ENCODE results near the gene SCFD1. TPM values are rescaled to one million over a fixed set of nuclear protein-coding genes. Genes with fewer than 3 reads are reported as not detected.
"Not testable (repeated sequence)": the region's sequence is repeated elsewhere in the genome, so short reads cannot be mapped to it uniquely, and the experiment has no call there.

The SCFD1 gene
- total RNA-seq, 2 experiments from 2014 or later = 52.6 to 56.5 TPM

- Mint-ChIP-seq H3K27ac (no peak overlapping the region), H3K9me3 (peaks cover 12% of the 10 kb centered on the region), H3K36me3 (peaks cover 41% of the 10 kb centered on the region), H3K27me3 (no peaks in the 10 kb centered on the region), H3K4me1 (ENCODE audit: low read depth) (peaks cover 12% of the 10 kb centered on the region), H3K4me3 (no peak overlapping the region)
- ChIA-PET CTCF (no interaction called here), POLR2A (no interaction called here)
- intact Hi-C loops (cut with micrococcal nuclease) = no loop called here
- no peak for DNase-seq
Measured at GRCh38 chr14:30588873-30589272, 33.2 kb upstream of the SCFD1 start.

- no peak for DNase-seq
- Mint-ChIP-seq H3K9me3 (no peaks in the 10 kb centered on the region), H3K4me3 (no peak overlapping the region), H3K36me3 (peaks cover 22% of the 10 kb centered on the region), H3K27me3 (no peaks in the 10 kb centered on the region), H3K27ac (no peak overlapping the region), H3K4me1 (ENCODE audit: low read depth) (no peaks in the 10 kb centered on the region)
- POLR2A ChIA-PET = interaction anchor here (0.8 kb wide), 1 partner anchor 25 kb away, joined by 3 read pairs; the partner anchor contains the start of gene SCFD1
- CTCF ChIA-PET = no interaction called here
- intact Hi-C loops (cut with micrococcal nuclease) = no loop called here
Measured at GRCh38 chr14:30596935-30597334, 25.2 kb upstream of the SCFD1 start.

GRCh38 chr14:30597504-30597903 lies 24.6 kb upstream of the SCFD1 start:
- Mint-ChIP-seq H3K4me1 (ENCODE audit: low read depth) (no peaks in the 10 kb centered on the region), H3K27me3 (no peaks in the 10 kb centered on the region), H3K36me3 (peaks cover 22% of the 10 kb centered on the region), H3K9me3 (no peaks in the 10 kb centered on the region), H3K4me3 (no peak overlapping the region), H3K27ac (no peak overlapping the region)
- intact Hi-C loops (cut with micrococcal nuclease) = no loop called here
- ChIA-PET CTCF (no interaction called here), POLR2A (interaction anchor here (0.8 kb wide), 1 partner anchor 25 kb away, joined by 3 read pairs; the partner anchor contains the start of gene SCFD1)
- DNase-seq = no peak

GRCh38 chr14:30600922-30601918 lies 20.9 kb upstream of the SCFD1 start:
- Mint-ChIP-seq H3K4me1 (ENCODE audit: low read depth) (no peaks in the 10 kb centered on the region), H3K36me3 (peaks cover 35% of the 10 kb centered on the region), H3K27ac (no peak overlapping the region), H3K9me3 (no peaks in the 10 kb centered on the region), H3K27me3 (no peaks in the 10 kb centered on the region), H3K4me3 (no peak overlapping the region)
- ChIA-PET CTCF (no interaction called here), POLR2A (no interaction called here)
- no peak for DNase-seq
- intact Hi-C loops (cut with micrococcal nuclease) = no loop called here

GRCh38 chr14:30603402-30603801 lies 18.7 kb upstream of the SCFD1 start:
- no peak overlapping the region for H3K27ac Mint-ChIP-seq
- no peaks in the 10 kb centered on the region for H3K9me3 Mint-ChIP-seq
- H3K27me3 Mint-ChIP-seq = no peaks in the 10 kb centered on the region
- no peaks in the 10 kb centered on the region for H3K4me1 Mint-ChIP-seq (ENCODE audit: low read depth)
- POLR2A ChIA-PET = no interaction called here
- CTCF ChIA-PET = no interaction called here
- peaks cover 34% of the 10 kb centered on the region for H3K36me3 Mint-ChIP-seq
- no peak for DNase-seq
- intact Hi-C loops (cut with micrococcal nuclease) = no loop called here
- no peak overlapping the region for H3K4me3 Mint-ChIP-seq

GRCh38 chr14:30604696-30605095 lies 17.4 kb upstream of the SCFD1 start:
- CTCF ChIA-PET = interaction anchor here (0.6 kb wide), 1 partner anchor 332 kb away, joined by 3 read pairs; no protein-coding TSS in a partner anchor
- DNase-seq; H3K27me3 Mint-ChIP-seq; POLR2A ChIA-PET; intact Hi-C loops (cut with micrococcal nuclease); H3K27ac Mint-ChIP-seq; H3K4me1 Mint-ChIP-seq (ENCODE audit: low read depth); H3K9me3 Mint-ChIP-seq; H3K4me3 Mint-ChIP-seq: not testable (repeated sequence)
- peaks cover 32% of the 10 kb centered on the region for H3K36me3 Mint-ChIP-seq

GRCh38 chr14:30607156-30607780 lies 14.9 kb upstream of the SCFD1 start:
- Mint-ChIP-seq H3K9me3 (no peaks in the 10 kb centered on the region), H3K27me3 (no peaks in the 10 kb centered on the region), H3K4me3 (no peak overlapping the region), H3K36me3 (peaks cover 30% of the 10 kb centered on the region), H3K4me1 (ENCODE audit: low read depth) (no peaks in the 10 kb centered on the region), H3K27ac (no peak overlapping the region)
- ChIA-PET CTCF (no interaction called here), POLR2A (no interaction called here)
- intact Hi-C loops (cut with micrococcal nuclease) = no loop called here
- DNase-seq = no peak

GRCh38 chr14:30608533-30609006 lies 13.5 kb upstream of the SCFD1 start:
- Mint-ChIP-seq H3K4me3 (no peak overlapping the region), H3K36me3 (peaks cover 27% of the 10 kb centered on the region), H3K27ac (no peak overlapping the region), H3K27me3 (no peaks in the 10 kb centered on the region), H3K4me1 (ENCODE audit: low read depth) (no peaks in the 10 kb centered on the region), H3K9me3 (no peaks in the 10 kb centered on the region)
- intact Hi-C loops (cut with micrococcal nuclease) = no loop called here
- ChIA-PET POLR2A (no interaction called here), CTCF (no interaction called here)
- DNase-seq = no peak

- intact Hi-C loops (cut with micrococcal nuclease) = no loop called here
- Mint-ChIP-seq H3K4me1 (ENCODE audit: low read depth) (no peaks in the 10 kb centered on the region), H3K27ac (no peak overlapping the region), H3K36me3 (peaks cover 20% of the 10 kb centered on the region), H3K4me3 (no peak overlapping the region), H3K27me3 (no peaks in the 10 kb centered on the region), H3K9me3 (no peaks in the 10 kb centered on the region)
- ChIA-PET POLR2A (no interaction called here), CTCF (interaction anchor here (1.0 kb wide), 1 partner anchor 237 kb away, joined by 4 read pairs; no protein-coding TSS in a partner anchor)
- DNase-seq = peak; percentile 27
Measured at GRCh38 chr14:30610787-30611343, 11.3 kb upstream of the SCFD1 start.

- Mint-ChIP-seq H3K27ac (no peak overlapping the region), H3K36me3 (peaks cover 17% of the 10 kb centered on the region), H3K4me1 (ENCODE audit: low read depth) (no peaks in the 10 kb centered on the region), H3K9me3 (no peaks in the 10 kb centered on the region), H3K4me3 (no peak overlapping the region), H3K27me3 (no peaks in the 10 kb centered on the region)
- DNase-seq = no peak
- intact Hi-C loops (cut with micrococcal nuclease) = no loop called here
- POLR2A ChIA-PET = no interaction called here
- CTCF ChIA-PET = no interaction called here
Measured at GRCh38 chr14:30614155-30614554, 8.0 kb upstream of the SCFD1 start.

- ChIA-PET POLR2A (no interaction called here), CTCF (no interaction called here)
- Mint-ChIP-seq H3K27me3 (no peaks in the 10 kb centered on the region), H3K4me3 (peak overlapping the region; percentile 38), H3K27ac (peak overlapping the region; percentile 61), H3K9me3 (no peaks in the 10 kb centered on the region), H3K36me3 (peaks cover 4% of the 10 kb centered on the region), H3K4me1 (ENCODE audit: low read depth) (peaks cover 30% of the 10 kb centered on the region)
- no peak for DNase-seq
- intact Hi-C loops (cut with micrococcal nuclease) = loop anchor here (5.0 to 10.0 kb wide), 2 partner anchors 1455 to 1582 kb away; partner anchors contain the start of genes ARHGAP5, RNU6-7 and RNU6-8
Measured at GRCh38 chr14:30620178-30620577, 1.9 kb upstream of the SCFD1 start.

- no peaks in the 10 kb centered on the region for H3K36me3 Mint-ChIP-seq
- peak overlapping the region; percentile 85 for H3K27ac Mint-ChIP-seq
- H3K4me3 Mint-ChIP-seq = peak overlapping the region; percentile 83
- POLR2A ChIA-PET = interaction anchor here (0.6 to 1.5 kb wide), 2 partner anchors 9 to 85 kb away, joined by 3 read pairs; no protein-coding TSS in a partner anchor
- no peaks in the 10 kb centered on the region for H3K27me3 Mint-ChIP-seq
- intact Hi-C loops (cut with micrococcal nuclease) = loop anchor here (5.0 to 10.0 kb wide), 2 partner anchors 1453 to 1581 kb away; partner anchors contain the start of genes ARHGAP5, RNU6-7 and RNU6-8
- H3K4me1 Mint-ChIP-seq (ENCODE audit: low read depth) = peaks cover 34% of the 10 kb centered on the region
- DNase-seq = peak; percentile 30
- CTCF ChIA-PET = no interaction called here
- no peaks in the 10 kb centered on the region for H3K9me3 Mint-ChIP-seq
Measured at GRCh38 chr14:30621354-30621939, 672 bp upstream of the SCFD1 start.

All from activated CD4-positive, alpha-beta memory T cell treated with anti-CD3 and anti-CD28 coated beads for 36 hours (primary cell).